ELF-1 (cell line): ENCODE measurements around the gene CHRM2.

Experiments used
- DNase-seq: peaks from one replicate; pipeline ENCODE4 v3.0.0-alpha.2; 2016; ENCODE audit warnings: low read depth, low spot score

Gene CHRM2

DNA sequence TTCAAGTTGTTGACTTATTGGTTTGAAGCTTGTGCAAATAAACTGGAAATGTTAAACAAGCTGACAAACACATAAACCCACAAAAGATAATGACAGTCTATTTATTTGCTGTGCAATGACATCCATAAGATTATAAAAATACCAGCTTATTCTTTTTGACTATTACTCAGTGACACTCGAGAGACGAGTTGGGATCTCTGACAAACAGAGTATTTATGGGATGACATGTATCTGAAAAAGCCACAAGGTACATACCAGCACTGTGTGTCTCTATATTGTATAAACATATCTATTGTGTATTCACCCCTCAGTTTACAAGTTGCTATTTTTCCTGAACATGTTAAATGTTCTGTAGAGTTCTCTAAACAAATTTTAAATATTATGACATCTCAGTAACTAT, 88.9 kb downstream of the CHRM2 start:
- DNase-seq = no peak

DNA sequence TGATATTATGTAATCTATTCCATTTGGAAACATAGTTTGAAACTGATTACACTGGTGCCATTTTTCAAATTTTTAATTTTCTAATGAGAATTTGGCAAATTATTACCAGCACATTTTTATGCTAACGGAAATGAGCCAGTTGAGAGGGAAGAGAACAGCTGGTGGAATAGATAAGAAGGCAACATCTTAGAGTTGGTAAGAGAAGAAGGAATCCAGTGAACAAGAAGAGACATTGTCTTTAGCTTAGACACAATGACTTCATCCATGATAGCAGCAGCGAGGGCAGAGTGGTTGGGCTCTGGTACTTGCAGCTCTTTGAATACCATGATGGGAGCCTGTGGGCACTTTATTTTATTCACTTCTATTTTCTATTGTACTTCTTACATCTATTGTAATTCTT, 89.6 kb downstream of the CHRM2 start:
- no peak for DNase-seq

DNA sequence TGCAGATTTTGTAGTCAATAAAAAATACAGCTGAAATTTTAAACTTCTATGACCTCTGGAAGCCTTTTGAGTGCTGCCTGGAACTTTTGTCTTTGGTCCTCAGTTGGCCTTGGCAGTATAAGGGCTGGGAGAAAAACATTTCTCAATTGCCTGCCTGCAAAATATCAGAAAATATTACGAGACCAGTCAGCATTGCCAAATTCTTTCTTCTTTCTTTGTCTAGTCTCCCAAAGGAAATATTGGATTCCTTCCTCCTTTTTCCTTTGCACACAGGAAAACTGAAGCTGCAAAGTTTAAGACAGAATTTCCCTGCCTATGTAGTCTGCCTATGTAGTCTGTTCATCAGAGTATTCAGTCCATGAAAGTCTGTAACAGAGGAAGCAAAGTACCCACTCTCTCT, 95.9 kb downstream of the CHRM2 start:
- no peak for DNase-seq

DNA sequence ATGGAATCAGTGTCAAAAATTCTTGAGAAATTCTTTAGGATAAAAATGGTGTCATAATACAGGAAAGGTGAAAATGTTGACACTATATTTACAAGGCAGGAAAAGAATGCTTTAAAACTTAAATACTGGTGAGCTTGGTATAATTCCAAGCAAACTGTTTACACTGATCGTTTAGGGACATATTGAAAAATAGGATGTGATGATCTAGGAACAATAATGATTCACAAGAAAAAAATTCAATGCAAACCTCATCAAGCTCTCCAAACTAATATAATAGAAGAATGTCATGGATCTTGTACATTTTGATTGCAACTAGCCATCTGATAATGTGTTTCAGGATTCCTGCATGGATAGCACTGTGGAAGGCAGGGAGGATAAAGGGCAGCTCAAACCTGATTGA, 98.4 kb downstream of the CHRM2 start:
- DNase-seq = no peak

DNA sequence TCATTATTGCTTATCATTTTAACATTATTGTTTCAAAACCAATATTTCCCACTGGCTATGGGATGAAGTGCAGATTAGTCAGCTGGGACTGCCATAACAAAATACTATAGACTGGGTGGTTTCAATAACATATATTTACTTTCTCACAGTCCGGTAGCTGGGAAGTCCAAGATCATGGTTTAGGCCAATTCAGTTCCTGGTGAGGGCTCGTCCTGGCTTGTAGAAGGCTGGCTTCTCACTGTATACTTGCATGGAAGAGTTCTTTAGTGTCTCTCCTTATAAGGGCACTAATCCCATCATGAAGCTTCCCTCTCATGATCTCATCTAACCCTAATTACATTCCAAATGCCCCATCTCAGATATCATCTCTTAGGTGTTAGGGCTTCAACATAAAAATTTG, 101.3 kb downstream of the CHRM2 start:
- DNase-seq = no peak

DNA sequence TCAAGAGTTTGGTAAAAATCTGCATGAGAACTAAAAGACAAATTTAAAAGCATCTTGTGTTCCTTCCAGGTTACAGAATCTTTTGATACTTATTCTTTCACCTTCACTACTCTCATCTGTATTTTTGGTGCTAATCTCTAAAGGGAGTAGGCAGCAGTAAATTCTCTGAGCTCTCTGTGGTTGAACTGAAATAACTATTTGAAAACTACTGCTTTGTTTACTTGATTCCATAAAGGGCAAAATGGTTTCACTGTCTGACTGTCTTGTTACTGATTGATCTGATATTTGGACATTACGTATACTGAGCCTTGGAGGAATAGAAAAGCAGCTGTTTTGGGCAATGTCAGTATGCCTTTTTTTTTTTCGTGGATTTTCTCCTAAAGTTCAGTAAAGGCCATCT, 103.3 kb downstream of the CHRM2 start:
- DNase-seq = no peak

DNA sequence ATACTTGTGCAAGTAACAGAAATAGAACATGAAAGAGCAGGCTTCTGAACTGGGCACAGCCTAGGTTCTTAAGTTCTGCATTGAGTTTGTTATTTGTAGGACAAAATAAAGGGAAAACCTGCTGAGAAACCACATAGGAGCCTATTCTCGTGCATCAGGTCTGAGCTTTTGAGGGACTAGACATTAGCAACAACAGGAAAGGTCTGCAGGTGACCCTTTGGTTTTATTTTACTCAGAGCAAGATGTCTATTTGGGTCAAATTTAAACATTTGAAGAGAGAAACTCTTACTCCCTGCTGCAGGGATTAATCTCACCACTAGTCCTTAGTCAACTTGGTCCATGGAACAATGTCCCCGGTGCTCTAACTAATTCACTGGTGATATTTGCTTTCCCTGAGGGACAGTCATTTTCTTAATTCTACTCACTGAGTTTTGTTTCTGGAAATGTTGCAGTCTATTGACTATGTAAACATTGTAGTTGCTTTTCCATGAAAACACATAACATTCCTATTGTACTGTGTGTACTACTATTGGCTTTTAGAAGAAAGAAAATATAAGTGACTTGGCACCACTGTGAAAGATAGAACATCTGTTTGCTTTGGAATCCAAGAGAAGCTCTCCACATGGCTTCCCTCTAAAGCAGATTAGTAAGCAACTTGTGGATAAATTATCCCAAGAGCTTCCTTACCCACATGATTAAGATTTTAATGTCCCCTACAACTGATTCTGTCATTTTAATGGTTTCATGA, 108.2 kb downstream of the CHRM2 start:
- DNase-seq = no peak

DNA sequence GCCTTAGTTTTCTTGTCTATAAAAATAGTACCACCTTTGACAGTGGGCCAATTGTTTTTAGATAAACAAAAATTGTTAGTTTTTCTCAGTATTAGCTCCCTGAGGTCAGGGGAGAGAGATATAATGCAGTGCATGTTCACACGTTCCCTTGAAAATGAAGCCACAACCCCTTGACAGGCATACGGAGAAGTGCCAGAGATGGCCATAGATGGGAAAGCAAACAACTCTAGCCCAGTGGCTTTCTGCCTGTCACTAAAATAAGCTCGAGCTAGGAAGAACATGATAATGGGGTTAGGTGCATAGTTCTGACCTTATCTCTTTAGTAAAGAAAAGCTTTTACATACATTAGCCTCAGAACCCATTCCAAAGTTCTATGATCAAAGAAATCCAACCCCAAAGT, 124.9 kb downstream of the CHRM2 start:
- no peak for DNase-seq

DNA sequence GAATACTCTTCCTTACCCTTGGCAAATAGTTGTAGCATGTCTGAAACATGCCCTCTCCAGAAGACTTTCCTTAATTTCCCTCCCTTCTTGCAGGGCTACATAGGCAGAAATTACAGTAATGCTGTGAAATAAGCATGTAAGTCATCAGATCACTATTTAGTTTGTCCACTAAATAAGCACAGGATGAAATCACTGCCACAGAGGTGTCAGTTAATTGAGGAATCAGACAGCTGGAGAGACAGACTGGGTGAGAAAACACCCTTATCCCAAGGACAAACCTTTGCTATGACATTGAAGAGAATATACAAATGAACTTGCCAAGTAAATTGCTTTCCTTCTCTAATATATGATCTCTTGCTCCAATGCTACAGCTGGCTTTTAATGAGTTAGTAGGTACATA, 129.3 kb downstream of the CHRM2 start:
- DNase-seq = no peak

DNA sequence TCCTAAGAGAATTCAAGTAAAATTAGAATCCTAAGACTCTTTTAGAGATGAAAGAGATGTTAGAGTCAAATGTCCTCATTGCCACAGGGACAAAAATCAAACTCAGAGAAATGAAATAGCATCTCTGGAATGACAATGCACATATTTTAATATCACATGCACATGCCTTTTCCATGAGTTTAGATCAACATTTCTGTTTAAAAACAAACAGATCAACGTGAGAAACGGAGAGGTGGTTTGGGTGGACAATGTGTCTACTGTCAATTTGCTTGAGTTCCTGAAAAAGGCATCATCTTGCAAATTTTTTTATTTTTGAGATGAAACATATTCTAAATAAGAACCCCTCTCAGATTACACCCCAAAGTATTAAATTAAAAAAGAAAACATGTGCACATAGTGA, 130.0 kb downstream of the CHRM2 start:
- DNase-seq = no peak

DNA sequence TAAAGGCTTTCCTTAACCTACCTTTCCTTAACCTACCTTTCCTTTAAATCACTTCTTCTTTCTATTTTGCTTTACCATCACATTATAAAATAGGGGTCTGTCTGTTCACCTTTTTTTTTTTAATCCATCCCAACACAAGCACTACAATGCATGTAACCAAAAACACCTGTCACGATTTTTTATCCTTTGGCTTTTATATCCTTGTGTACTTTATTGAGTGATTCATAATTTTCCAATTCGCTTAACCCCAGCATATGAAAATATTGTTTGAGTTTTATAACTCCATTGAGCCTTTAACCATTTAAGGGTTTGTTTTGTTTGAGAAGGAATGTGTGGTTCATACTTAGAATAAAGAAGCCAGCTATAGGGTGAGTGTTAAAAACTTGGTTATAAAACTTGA, 132.2 kb downstream of the CHRM2 start:
- no peak for DNase-seq

DNA sequence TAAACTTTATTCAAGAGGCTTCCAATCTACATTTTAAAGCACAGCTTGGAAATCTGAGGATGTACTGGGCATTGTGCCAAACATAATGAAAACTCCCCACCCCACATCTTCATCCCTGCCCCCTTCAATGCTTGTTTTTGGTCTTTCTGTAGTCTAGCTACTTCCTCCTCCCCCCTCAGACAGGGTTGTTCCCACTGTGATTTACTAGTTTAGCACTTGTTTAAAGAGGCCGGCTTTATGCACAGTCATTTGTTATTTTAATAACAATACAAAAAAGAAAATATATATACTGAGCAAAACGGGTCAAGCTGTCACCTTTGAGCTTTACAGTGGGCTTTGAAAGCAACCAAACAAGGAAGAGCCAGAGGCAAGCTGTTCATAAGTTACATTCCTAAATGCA, 132.6 kb downstream of the CHRM2 start:
- no peak for DNase-seq

DNA sequence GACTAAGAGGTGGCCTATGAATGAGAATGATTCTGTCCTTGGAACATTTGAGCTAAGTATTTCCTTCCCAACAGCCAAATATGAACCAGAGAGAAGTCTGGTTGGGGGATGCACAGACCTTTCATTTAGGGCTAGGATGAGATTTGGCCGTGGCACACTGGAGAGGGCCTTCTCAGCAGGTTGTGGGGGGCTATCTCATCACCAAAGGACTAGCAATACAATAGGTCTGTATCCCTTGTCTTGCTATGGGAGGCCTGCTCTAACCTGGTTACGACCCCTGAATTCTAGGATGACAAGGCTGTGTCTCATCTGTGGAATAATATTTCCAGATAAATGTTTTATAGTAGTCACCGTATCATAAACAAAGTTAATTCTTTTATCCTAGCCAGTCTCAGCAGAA, 133.0 kb downstream of the CHRM2 start:
- no peak for DNase-seq

DNA sequence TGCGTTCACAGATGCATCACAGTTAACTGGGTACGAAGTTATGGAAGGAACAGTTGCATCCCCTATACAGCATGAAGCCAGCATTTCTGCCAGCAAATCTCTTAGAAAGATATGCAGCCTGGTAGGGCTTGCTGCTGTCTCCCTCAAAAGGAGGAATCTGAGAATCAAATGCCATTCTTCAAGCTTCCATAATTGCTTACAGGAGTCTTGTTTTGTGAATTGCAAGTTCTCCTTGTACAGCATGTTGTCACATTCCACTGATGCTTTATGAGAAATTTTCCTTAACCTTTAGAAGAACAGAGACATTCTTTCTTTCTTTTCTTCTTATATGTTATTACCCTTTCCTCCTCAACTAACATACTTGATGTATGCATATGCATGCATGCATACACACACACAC, 134.6 kb downstream of the CHRM2 start:
- DNase-seq = no peak

DNA sequence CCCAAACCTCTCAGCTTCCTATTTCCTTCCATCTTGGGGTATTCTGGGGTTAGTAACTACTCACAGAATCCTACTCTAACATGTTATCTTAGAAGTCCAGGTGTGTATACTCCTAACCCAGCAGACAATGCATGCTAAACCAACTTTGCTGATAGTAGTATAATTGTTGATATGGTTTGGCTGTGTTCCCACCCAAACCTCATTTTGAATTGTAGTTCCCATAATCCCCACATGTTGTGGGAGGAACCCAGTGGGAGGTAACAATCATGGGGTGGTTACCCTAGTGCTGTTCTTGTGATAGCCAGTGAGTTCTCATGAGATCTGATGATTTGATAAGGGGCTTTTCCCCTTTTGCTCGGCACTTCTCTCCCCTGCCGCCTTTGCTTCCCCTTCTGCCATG, 135.1 kb downstream of the CHRM2 start:
- no peak for DNase-seq

DNA sequence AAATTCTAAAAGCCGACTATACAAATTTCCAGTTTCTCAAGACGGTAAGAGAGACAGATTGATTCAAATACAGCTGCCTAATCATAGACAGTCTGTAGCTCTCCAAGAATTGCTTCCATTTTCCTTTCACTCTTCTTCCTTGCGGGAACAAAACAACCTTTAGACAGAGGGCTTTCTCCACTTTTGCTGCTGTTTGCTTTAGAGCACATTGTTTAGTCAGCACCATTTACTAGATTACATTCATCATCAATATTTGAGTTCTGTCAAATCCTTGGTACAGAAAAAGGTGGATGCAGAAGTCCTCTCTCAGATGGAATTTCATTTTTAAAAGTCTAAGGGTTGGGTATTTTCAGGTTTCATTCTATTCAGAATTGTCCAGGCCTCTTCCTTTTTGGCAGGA, 137.4 kb downstream of the CHRM2 start:
- no peak for DNase-seq

DNA sequence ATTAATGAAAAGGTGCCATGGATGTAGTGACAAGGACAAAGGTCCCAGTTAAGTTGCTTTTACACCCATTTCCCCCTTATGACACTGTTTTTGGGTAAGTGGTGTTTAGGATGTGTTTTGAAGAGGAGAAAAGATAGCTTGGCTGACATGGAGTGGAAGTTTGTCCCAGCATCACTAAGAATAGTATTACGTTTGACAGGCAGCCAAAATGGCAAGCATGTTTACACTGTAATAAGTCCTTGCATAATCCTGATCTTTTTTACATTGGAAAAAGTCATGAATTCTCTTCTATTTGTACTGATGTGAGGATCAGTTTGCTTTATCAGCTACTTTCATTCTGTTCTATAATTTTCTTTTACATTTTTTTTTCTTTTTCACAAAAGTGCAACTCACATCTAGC, 137.8 kb downstream of the CHRM2 start:
- no peak for DNase-seq

DNA sequence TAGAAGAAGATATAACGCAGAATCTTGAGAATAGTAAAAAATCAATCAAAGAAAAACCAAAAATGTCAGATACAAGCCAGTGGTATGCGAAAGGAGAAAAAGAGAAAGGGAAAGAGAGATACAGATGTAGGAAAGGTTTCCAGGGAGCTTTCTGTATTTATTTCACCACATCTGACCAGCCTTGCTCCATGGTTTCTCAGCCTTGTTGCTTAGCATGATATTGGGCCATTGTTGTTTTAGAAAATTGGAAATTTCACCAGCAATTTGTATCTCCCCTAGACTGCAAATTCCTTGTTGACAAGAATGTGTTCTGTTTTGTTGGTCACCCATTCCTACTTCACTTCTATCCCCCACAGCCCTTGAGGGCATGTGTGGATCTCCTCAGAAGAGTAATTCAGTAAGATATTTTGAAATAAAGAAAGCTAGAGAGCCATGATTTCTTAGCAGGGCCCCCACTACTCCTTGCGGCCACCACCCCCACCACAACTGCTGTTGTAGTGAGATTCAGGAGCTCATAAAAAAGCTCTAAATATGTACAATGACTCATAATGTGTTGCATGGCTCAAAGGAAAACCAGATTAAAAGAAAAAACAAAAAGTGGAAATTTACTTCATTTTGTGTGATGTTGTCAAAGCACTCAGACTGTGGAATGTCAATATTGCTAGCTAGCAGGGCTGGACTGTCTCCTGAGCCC, 138.7 kb downstream of the CHRM2 start:
- DNase-seq = no peak

DNA sequence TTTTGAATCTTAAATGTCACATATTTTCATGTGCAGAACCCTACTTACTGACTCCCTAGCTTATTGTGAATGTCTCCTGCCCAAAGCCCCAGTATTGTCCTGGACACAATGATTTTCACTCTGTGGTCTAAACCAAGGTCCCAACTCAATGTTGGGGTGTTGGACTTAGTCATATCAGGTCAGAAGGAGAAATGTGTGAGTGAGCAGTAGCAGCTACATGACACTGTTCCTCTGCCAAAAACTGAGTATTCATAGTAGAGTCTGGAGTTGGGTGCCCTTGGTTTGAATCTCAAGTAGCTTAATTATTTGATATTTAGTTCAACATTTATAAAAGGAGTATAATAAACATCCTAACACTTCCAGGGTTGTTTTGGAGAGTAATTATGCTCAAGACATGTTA, 141.0 kb downstream of the CHRM2 start:
- DNase-seq = no peak

DNA sequence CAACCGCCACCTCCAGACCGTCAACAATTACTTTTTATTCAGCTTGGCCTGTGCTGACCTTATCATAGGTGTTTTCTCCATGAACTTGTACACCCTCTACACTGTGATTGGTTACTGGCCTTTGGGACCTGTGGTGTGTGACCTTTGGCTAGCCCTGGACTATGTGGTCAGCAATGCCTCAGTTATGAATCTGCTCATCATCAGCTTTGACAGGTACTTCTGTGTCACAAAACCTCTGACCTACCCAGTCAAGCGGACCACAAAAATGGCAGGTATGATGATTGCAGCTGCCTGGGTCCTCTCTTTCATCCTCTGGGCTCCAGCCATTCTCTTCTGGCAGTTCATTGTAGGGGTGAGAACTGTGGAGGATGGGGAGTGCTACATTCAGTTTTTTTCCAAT, 146.6 kb downstream of the CHRM2 start:
- DNase-seq = no peak

DNA sequence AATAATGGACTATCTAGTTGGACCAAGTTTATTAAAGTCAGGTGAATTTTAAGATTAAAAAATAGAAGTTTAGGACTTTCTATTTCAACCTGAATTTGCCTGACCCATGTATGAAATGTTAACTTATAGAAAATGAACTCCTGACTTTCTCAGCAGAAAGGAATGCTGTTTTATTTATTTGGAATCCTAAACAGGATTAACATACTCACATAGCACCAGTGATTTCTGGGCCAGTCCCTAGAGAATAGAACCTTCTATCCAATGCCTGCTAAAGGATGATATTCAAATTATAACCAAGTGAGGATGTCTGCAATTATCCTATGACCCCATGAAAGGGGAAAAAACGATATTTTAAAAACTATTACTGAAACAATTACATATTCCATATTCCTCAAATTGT, 148.8 kb downstream of the CHRM2 start:
- no peak for DNase-seq

DNA sequence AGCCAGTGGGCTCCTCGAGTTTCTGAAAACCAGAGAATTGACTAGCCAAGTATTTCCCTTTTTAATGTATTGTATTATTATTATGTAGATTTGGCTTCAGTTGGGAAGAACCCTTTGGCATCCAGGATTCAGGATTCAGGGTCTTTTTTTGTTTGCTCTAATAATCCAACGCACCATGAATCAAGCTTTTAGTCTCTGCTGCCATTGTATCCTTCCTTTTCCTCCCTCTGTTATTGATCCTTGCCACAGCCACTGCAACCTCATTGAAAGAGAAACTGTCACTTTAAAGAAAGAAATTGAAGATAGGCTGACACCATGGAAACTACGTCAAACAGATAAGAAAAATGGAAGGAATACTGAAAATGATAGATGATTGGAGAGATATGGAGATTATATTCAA, 150.0 kb downstream of the CHRM2 start:
- no peak for DNase-seq

DNA sequence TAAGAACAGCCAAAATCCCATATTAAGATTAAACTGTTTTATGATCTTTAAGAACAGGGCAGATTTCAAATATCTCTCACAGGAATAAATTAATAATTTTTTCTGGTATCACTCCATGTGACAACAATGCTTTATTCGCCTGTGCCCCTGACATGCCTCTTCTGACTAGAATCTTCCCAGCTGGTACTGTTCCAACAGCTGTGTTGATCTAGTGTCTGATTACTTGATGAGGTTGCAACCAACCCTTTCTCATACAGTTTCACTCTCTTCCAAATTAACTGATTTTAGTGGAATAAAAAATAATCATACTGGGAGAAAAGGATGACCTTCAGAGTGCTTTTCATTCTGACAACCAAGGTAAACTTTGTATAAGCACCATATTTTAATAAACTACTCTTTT, 151.9 kb downstream of the CHRM2 start:
- no peak for DNase-seq
